ENCODE results near the gene THSD7B.

Gene THSD7B

GRCh38 chr2:137381731-137382130 lies 616.4 kb downstream of the THSD7B start:
- no peak for DNase-seq (ENCODE audit: low spot score)

GRCh38 chr2:137383391-137383790 lies 618.0 kb downstream of the THSD7B start:
- no peak for DNase-seq (ENCODE audit: low spot score)

- no peak for DNase-seq (ENCODE audit: low spot score)
These were observed 621.7 kb downstream of the THSD7B start for GRCh38 chr2:137387044-137387443.

GRCh38 chr2:137405496-137405895 lies 640.2 kb downstream of the THSD7B start:
- DNase-seq (ENCODE audit: low spot score) = no peak

GRCh38 chr2:137411585-137411984 lies 646.2 kb downstream of the THSD7B start:
- DNase-seq (ENCODE audit: low spot score) = no peak

- DNase-seq (ENCODE audit: low spot score) = no peak
These were observed 655.4 kb downstream of the THSD7B start for GRCh38 chr2:137420744-137421143.

- no peak for DNase-seq (ENCODE audit: low spot score)
These were observed 669.8 kb downstream of the THSD7B start for GRCh38 chr2:137435162-137435561.

GRCh38 chr2:137437386-137437785 lies 672.0 kb downstream of the THSD7B start:
- DNase-seq (ENCODE audit: low spot score) = no peak

GRCh38 chr2:137444970-137445369 lies 679.6 kb downstream of the THSD7B start:
- no peak for DNase-seq (ENCODE audit: low spot score)

GRCh38 chr2:137449454-137449853 lies 684.1 kb downstream of the THSD7B start:
- no peak for DNase-seq (ENCODE audit: low spot score)

- DNase-seq (ENCODE audit: low spot score) = no peak
These were observed 689.5 kb downstream of the THSD7B start for GRCh38 chr2:137454886-137455285.

GRCh38 chr2:137467246-137467862 lies 702.0 kb downstream of the THSD7B start:
- peak; percentile 12 for DNase-seq (ENCODE audit: low spot score)

GRCh38 chr2:137493261-137493660 lies 727.9 kb downstream of the THSD7B start:
- no peak for DNase-seq (ENCODE audit: low spot score)

- no peak for DNase-seq (ENCODE audit: low spot score)
These were observed 735.3 kb downstream of the THSD7B start for GRCh38 chr2:137500599-137500998.

GRCh38 chr2:137507237-137507636 lies 741.9 kb downstream of the THSD7B start:
- no peak for DNase-seq (ENCODE audit: low spot score)

GRCh38 chr2:137508739-137509384 lies 743.5 kb downstream of the THSD7B start:
- DNase-seq (ENCODE audit: low spot score) = no peak

- DNase-seq (ENCODE audit: low spot score) = no peak
These were observed 746.2 kb downstream of the THSD7B start for GRCh38 chr2:137511526-137511925.

GRCh38 chr2:137521653-137522619 lies 756.6 kb downstream of the THSD7B start:
- no peak for DNase-seq (ENCODE audit: low spot score)

GRCh38 chr2:137522620-137523011 lies 757.3 kb downstream of the THSD7B start:
- no peak for DNase-seq (ENCODE audit: low spot score)

- no peak for DNase-seq (ENCODE audit: low spot score)
These were observed 758.6 kb downstream of the THSD7B start for GRCh38 chr2:137523931-137524330.

- DNase-seq (ENCODE audit: low spot score) = no peak
These were observed 759.8 kb downstream of the THSD7B start for GRCh38 chr2:137525132-137525531.

- no peak for DNase-seq (ENCODE audit: low spot score)
These were observed 760.4 kb downstream of the THSD7B start for GRCh38 chr2:137525641-137526190.

GRCh38 chr2:137535897-137536296 lies 770.6 kb downstream of the THSD7B start:
- DNase-seq (ENCODE audit: low spot score) = no peak

Data from AG08396 (cell line).